ENCODE measurements around the gene ERBIN.
"Not testable (repeated sequence)": the region's sequence is repeated elsewhere in the genome, so short reads cannot be mapped to it uniquely, and the experiment has no call there.

ERBIN gene

GRCh38 chr5:66039701-66040100 is 113.3 kb downstream of the ERBIN start:
- Histone ChIP-seq H3K36me3 (ENCODE audit: control insufficient read depth, insufficient read depth, low read length) (no peaks in the 10 kb centered on the region), H3K9me3 (ENCODE audit: control insufficient read depth, insufficient read depth, low read length) (no peaks in the 10 kb centered on the region), H3K4me1 (ENCODE audit: control insufficient read depth, insufficient read depth, low read length) (no peaks in the 10 kb centered on the region; the same call in 1 of the 2 replicates), H3K27ac (ENCODE audit: low read length) (no peak overlapping the region), H3K27me3 (ENCODE audit: control insufficient read depth, insufficient read depth, low read length) (no peaks in the 10 kb centered on the region), H3K4me3 (ENCODE audit: low read length) (no peak overlapping the region)
- DNase-seq (ENCODE audit: low read depth, low spot score), result no peak
- no CpG with 5 or more reads among the region's 1 CpG for WGBS (ENCODE audit: insufficient coverage, insufficient read length)

- no peaks in the 10 kb centered on the region; the same call in 1 of the 2 replicates for H3K4me1 ChIP-seq (ENCODE audit: control insufficient read depth, insufficient read depth, low read length)
- no peaks in the 10 kb centered on the region for H3K36me3 ChIP-seq (ENCODE audit: control insufficient read depth, insufficient read depth, low read length)
- H3K27ac ChIP-seq (ENCODE audit: low read length), result no peak overlapping the region
- no CpG with 5 or more reads among the region's 1 CpG for WGBS (ENCODE audit: insufficient coverage, insufficient read length)
- no peak for DNase-seq (ENCODE audit: low read depth, low spot score)
- H3K27me3 ChIP-seq (ENCODE audit: control insufficient read depth, insufficient read depth, low read length), result no peaks in the 10 kb centered on the region
- H3K4me3 ChIP-seq (ENCODE audit: low read length), result no peak overlapping the region
- no peaks in the 10 kb centered on the region for H3K9me3 ChIP-seq (ENCODE audit: control insufficient read depth, insufficient read depth, low read length)
These were observed 115.3 kb downstream of the ERBIN start for GRCh38 chr5:66041627-66042026.

GRCh38 chr5:66057239-66057638 is 130.9 kb downstream of the ERBIN start:
- Histone ChIP-seq H3K27me3 (ENCODE audit: control insufficient read depth, insufficient read depth, low read length) (no peaks in the 10 kb centered on the region), H3K27ac (ENCODE audit: low read length) (no peak overlapping the region), H3K4me3 (ENCODE audit: low read length) (no peak overlapping the region), H3K9me3 (ENCODE audit: control insufficient read depth, insufficient read depth, low read length) (no peaks in the 10 kb centered on the region), H3K4me1 (ENCODE audit: control insufficient read depth, insufficient read depth, low read length) (no peaks in the 10 kb centered on the region), H3K36me3 (ENCODE audit: control insufficient read depth, insufficient read depth, low read length) (no peaks in the 10 kb centered on the region)
- no peak for DNase-seq (ENCODE audit: low read depth, low spot score)
- no CpG with 5 or more reads among the region's 1 CpG for WGBS (ENCODE audit: insufficient coverage, insufficient read length)

- DNase-seq (ENCODE audit: low read depth, low spot score); H3K4me3 ChIP-seq (ENCODE audit: low read length); H3K27me3 ChIP-seq (ENCODE audit: control insufficient read depth, insufficient read depth, low read length); H3K4me1 ChIP-seq (ENCODE audit: control insufficient read depth, insufficient read depth, low read length); H3K9me3 ChIP-seq (ENCODE audit: control insufficient read depth, insufficient read depth, low read length); H3K27ac ChIP-seq (ENCODE audit: low read length); H3K36me3 ChIP-seq (ENCODE audit: control insufficient read depth, insufficient read depth, low read length): not testable (repeated sequence)
- no CpG with 5 or more reads among the region's 3 CpGs for WGBS (ENCODE audit: insufficient coverage, insufficient read length)
These were observed 134.9 kb downstream of the ERBIN start for GRCh38 chr5:66061320-66061719.

GRCh38 chr5:66063061-66063460 is 136.7 kb downstream of the ERBIN start:
- not testable (repeated sequence) for H3K4me1 ChIP-seq (ENCODE audit: control insufficient read depth, insufficient read depth, low read length); H3K27ac ChIP-seq (ENCODE audit: low read length); DNase-seq (ENCODE audit: low read depth, low spot score); H3K27me3 ChIP-seq (ENCODE audit: control insufficient read depth, insufficient read depth, low read length); H3K36me3 ChIP-seq (ENCODE audit: control insufficient read depth, insufficient read depth, low read length); H3K9me3 ChIP-seq (ENCODE audit: control insufficient read depth, insufficient read depth, low read length); H3K4me3 ChIP-seq (ENCODE audit: low read length)
- WGBS (ENCODE audit: insufficient coverage, insufficient read length), result no CpG with 5 or more reads among the region's 13 CpGs

- Histone ChIP-seq H3K27me3 (ENCODE audit: control insufficient read depth, insufficient read depth, low read length) (no peaks in the 10 kb centered on the region; the same call in 1 of the 2 replicates), H3K4me3 (ENCODE audit: low read length) (no peak overlapping the region), H3K27ac (ENCODE audit: low read length) (no peak overlapping the region), H3K36me3 (ENCODE audit: control insufficient read depth, insufficient read depth, low read length) (no peaks in the 10 kb centered on the region), H3K9me3 (ENCODE audit: control insufficient read depth, insufficient read depth, low read length) (no peaks in the 10 kb centered on the region), H3K4me1 (ENCODE audit: control insufficient read depth, insufficient read depth, low read length) (no peaks in the 10 kb centered on the region)
- no peak for DNase-seq (ENCODE audit: low read depth, low spot score)
- WGBS (ENCODE audit: insufficient coverage, insufficient read length), result no CpG with 5 or more reads among the region's 2 CpGs
These were observed 140.5 kb downstream of the ERBIN start for GRCh38 chr5:66066826-66067225.

GRCh38 chr5:66072031-66072430 is 145.7 kb downstream of the ERBIN start:
- Histone ChIP-seq H3K4me3 (ENCODE audit: low read length) (no peak overlapping the region), H3K4me1 (ENCODE audit: control insufficient read depth, insufficient read depth, low read length) (no peaks in the 10 kb centered on the region), H3K27ac (ENCODE audit: low read length) (no peak overlapping the region), H3K27me3 (ENCODE audit: control insufficient read depth, insufficient read depth, low read length) (no peaks in the 10 kb centered on the region; the same call in 1 of the 2 replicates), H3K9me3 (ENCODE audit: control insufficient read depth, insufficient read depth, low read length) (no peaks in the 10 kb centered on the region), H3K36me3 (ENCODE audit: control insufficient read depth, insufficient read depth, low read length) (no peaks in the 10 kb centered on the region)
- no CpG with 5 or more reads among the region's 1 CpG for WGBS (ENCODE audit: insufficient coverage, insufficient read length)
- no peak for DNase-seq (ENCODE audit: low read depth, low spot score)

GRCh38 chr5:66074901-66075300 is 148.5 kb downstream of the ERBIN start:
- Histone ChIP-seq H3K27ac (ENCODE audit: low read length) (no peak overlapping the region), H3K4me1 (ENCODE audit: control insufficient read depth, insufficient read depth, low read length) (no peaks in the 10 kb centered on the region), H3K9me3 (ENCODE audit: control insufficient read depth, insufficient read depth, low read length) (no peaks in the 10 kb centered on the region), H3K36me3 (ENCODE audit: control insufficient read depth, insufficient read depth, low read length) (no peaks in the 10 kb centered on the region; the same call in 1 of the 2 replicates), H3K27me3 (ENCODE audit: control insufficient read depth, insufficient read depth, low read length) (no peaks in the 10 kb centered on the region), H3K4me3 (ENCODE audit: low read length) (no peak overlapping the region)
- DNase-seq (ENCODE audit: low read depth, low spot score), result no peak

GRCh38 chr5:66080664-66081063 is 154.3 kb downstream of the ERBIN start:
- Histone ChIP-seq H3K9me3 (ENCODE audit: control insufficient read depth, insufficient read depth, low read length) (no peaks in the 10 kb centered on the region), H3K36me3 (ENCODE audit: control insufficient read depth, insufficient read depth, low read length) (no peaks in the 10 kb centered on the region; the same call in 1 of the 2 replicates)
- no CpG with 5 or more reads among the region's 2 CpGs for WGBS (ENCODE audit: insufficient coverage, insufficient read length)

GRCh38 chr5:66089384-66089783 is 163.0 kb downstream of the ERBIN start:
- Histone ChIP-seq H3K4me1 (ENCODE audit: control insufficient read depth, insufficient read depth, low read length) (no peaks in the 10 kb centered on the region), H3K27me3 (ENCODE audit: control insufficient read depth, insufficient read depth, low read length) (no peaks in the 10 kb centered on the region), H3K36me3 (ENCODE audit: control insufficient read depth, insufficient read depth, low read length) (no peaks in the 10 kb centered on the region), H3K4me3 (ENCODE audit: low read length) (no peak overlapping the region), H3K27ac (ENCODE audit: low read length) (no peak overlapping the region), H3K9me3 (ENCODE audit: control insufficient read depth, insufficient read depth, low read length) (no peaks in the 10 kb centered on the region)
- no peak for DNase-seq (ENCODE audit: low read depth, low spot score)
- no CpG with 5 or more reads among the region's 2 CpGs for WGBS (ENCODE audit: insufficient coverage, insufficient read length)

More at GRCh38 chr5:66080664-66081063, 154.3 kb downstream of the ERBIN start:
- Histone ChIP-seq H3K4me1 (ENCODE audit: control insufficient read depth, insufficient read depth, low read length) (no peaks in the 10 kb centered on the region), H3K27me3 (ENCODE audit: control insufficient read depth, insufficient read depth, low read length) (no peaks in the 10 kb centered on the region), H3K27ac (ENCODE audit: low read length) (no peak overlapping the region), H3K4me3 (ENCODE audit: low read length) (no peak overlapping the region)
- DNase-seq (ENCODE audit: low read depth, low spot score), result no peak

GRCh38 chr5:66100851-66101250 is 174.5 kb downstream of the ERBIN start:
- no peak overlapping the region for H3K27ac ChIP-seq (ENCODE audit: low read length)
- H3K27me3 ChIP-seq (ENCODE audit: control insufficient read depth, insufficient read depth, low read length), result no peaks in the 10 kb centered on the region
- H3K4me3 ChIP-seq (ENCODE audit: low read length), result no peak overlapping the region
- DNase-seq (ENCODE audit: low read depth, low spot score), result no peak
- no peaks in the 10 kb centered on the region for H3K4me1 ChIP-seq (ENCODE audit: control insufficient read depth, insufficient read depth, low read length)
- no peaks in the 10 kb centered on the region for H3K9me3 ChIP-seq (ENCODE audit: control insufficient read depth, insufficient read depth, low read length)
- no peaks in the 10 kb centered on the region for H3K36me3 ChIP-seq (ENCODE audit: control insufficient read depth, insufficient read depth, low read length)
- WGBS (ENCODE audit: insufficient coverage, insufficient read length), result no CpG with 5 or more reads among the region's 2 CpGs

All from iPS DF 6.9 (cell line).